K562 (cell line): ENCODE data around the gene LTBR. TPM values are rescaled to one million over a fixed set of nuclear protein-coding genes. Genes with fewer than 3 reads are reported as not detected.

Source experiments
- ATF3 ChIP-seq, 2 experiments: fragments of 450-650 bp in 1 of 2; sonication (generic) in 1 of 2; formaldehyde crosslinking in 1 of 2; IDR thresholded peaks in 1 of 2; conservative IDR thresholded peaks in 1 of 2; 2 replicates each; pipeline versions ENCODE4 v1.6.1 to v1.8.1; 2016 to 2023; ENCODE audit warnings: mild to moderate bottlenecking in 2 of 2, moderate library complexity in 2 of 2, inconsistent platforms in 1 of 2, missing genetic modification reagents in 1 of 2
- BRF2 ChIP-seq: IDR thresholded peaks from 3 replicates; pipeline ENCODE4 v1.6.1; 2011; ENCODE audit warnings: borderline replicate concordance, mild to moderate bottlenecking; ENCODE audit not compliant: insufficient read length, insufficient read depth
- CTCF ChIP-seq, 3 experiments: IDR thresholded peaks in 2 of 3; conservative IDR thresholded peaks in 1 of 3; 2 replicates each; pipeline ENCODE4 v1.5.1; 2011 to 2012; ENCODE audit warnings: low read length in 3 of 3, mild to moderate bottlenecking in 3 of 3, control low read depth in 2 of 3, improper control_type of control experiment in 1 of 3, inconsistent platforms in 1 of 3, low read depth in 1 of 3, mixed read lengths in 1 of 3, moderate library complexity in 1 of 3; ENCODE audit not compliant: insufficient read depth in 2 of 3
- ETV6 ChIP-seq, 3 experiments: fragments of 150-350 bp in 1 of 3; sonication (generic) in 1 of 3; formaldehyde crosslinking in 1 of 3; IDR thresholded peaks; 2 replicates each; pipeline versions ENCODE4 v1.6.1 to v1.8.0; 2014 to 2022; ENCODE audit warnings: borderline replicate concordance in 2 of 3, low read depth in 2 of 3, antibody characterized with exemption in 1 of 3, low read length in 1 of 3, mild to moderate bottlenecking in 1 of 3, missing genetic modification reagents in 1 of 3
- ID3 ChIP-seq, 2 experiments: fragments of 250-450 bp in 1 of 2; fragments of 450-650 bp in 1 of 2; sonication (Bioruptor Pico) in 1 of 2; IDR thresholded peaks; 2 replicates each; pipeline versions ENCODE4 v1.6.1 to v1.8.0; 2016 to 2021; ENCODE audit warnings: mild to moderate bottlenecking in 2 of 2, moderate library complexity in 2 of 2, missing compliant biosample characterization in 1 of 2, missing genetic modification characterization in 1 of 2
- KDM2B ChIP-seq: fragments of 250-450 bp; sonication (Bioruptor Pico); IDR thresholded peaks from 2 replicates; pipeline ENCODE4 v1.8.0; 2021; ENCODE audit warnings: mild to moderate bottlenecking, moderate library complexity
- LEF1 ChIP-seq: fragments of 450-650 bp; IDR thresholded peaks from 2 replicates; pipeline ENCODE4 v1.6.1; 2016; ENCODE audit warnings: mild to moderate bottlenecking
- NFRKB ChIP-seq: fragments of 450-650 bp; IDR thresholded peaks from 2 replicates; pipeline ENCODE4 v1.6.1; 2016; ENCODE audit warnings: low read depth
- NRF1 ChIP-seq, 2 experiments: fragments of 450-650 bp; IDR thresholded peaks in 1 of 2; conservative IDR thresholded peaks in 1 of 2; 2 replicates each; pipeline ENCODE4 v1.6.1; 2014; ENCODE audit warnings: mild to moderate bottlenecking in 2 of 2
- POLR3G ChIP-seq: IDR thresholded peaks from 2 replicates; pipeline ENCODE4 v1.6.1; 2011; ENCODE audit not compliant: insufficient read length, insufficient replicate concordance; ENCODE audit errors: extremely low read depth
- WHSC1 ChIP-seq: IDR thresholded peaks from one replicate; pipeline ENCODE4 v1.6.1; 2012; ENCODE audit warnings: low read length, control low read depth, inconsistent platforms
- ZNF224 ChIP-seq: sonication (generic); formaldehyde crosslinking; IDR thresholded peaks from 2 replicates; pipeline ENCODE4 v1.8.0; 2022; ENCODE audit warnings: mild to moderate bottlenecking, missing genetic modification reagents
- ZNF655 ChIP-seq: fragments of 250-450 bp; sonication (Bioruptor Pico); IDR thresholded peaks from 2 replicates; pipeline ENCODE4 v1.5.0; 2021
- ZNF764 ChIP-seq: fragments of 250-450 bp; sonication (Bioruptor Pico); IDR thresholded peaks from 2 replicates; pipeline ENCODE4 v1.4.0; 2020; ENCODE audit warnings: low read depth, mild to moderate bottlenecking, moderate library complexity
- polyA plus RNA-seq, 8 experiments: library from polyadenylated mRNA; depleted of rRNA in 4 of 8; stranded (reverse) in 5 of 8; unstranded in 3 of 8; fragments of >200 nt; fragmentation: Nextera tagmentation in 2 of 8; fragmentation: Illumina TruSeq in 1 of 8; extraction: Ambion mirVana in 2 of 8; extraction: Trizol in 1 of 8; gene quantifications; 2 replicates each; pipeline versions ENCODE4 v1.2.1 to v1.2.3, GENCODE V29; 2011 to 2014; ENCODE audit warnings: inconsistent platforms in 1 of 8, missing spikeins in 1 of 8
- total RNA-seq, 7 experiments: library from RNA; depleted of rRNA in 6 of 7; stranded (reverse); fragments of >200 nt in 6 of 7; fragmentation: Illumina TruSeq in 2 of 7; extraction: Trizol in 2 of 7; gene quantifications; 2 replicates each; pipeline versions ENCODE4 v1.2.1 to v1.2.3, GENCODE V29; 2011 to 2021; ENCODE audit warnings: low replicate concordance in 1 of 7

The LTBR gene
- total and polyA plus RNA-seq, 9 of the 15 experiments (the other 6 are each of a cell fraction or from before 2014, with no cell fraction given), result 0.96 to 69.0 (median 35.3) TPM

- TF ChIP-seq CTCF (IDR thresholded peaks at IDR 0.05 in 2 of 3, conservative IDR thresholded peaks at IDR 0.05 in 1 of 3; ENCODE audit: insufficient read depth in 2 of 3, low read depth in 1 of 3, low read length in 3 of 3) (no peak), BRF2 (no peak), POLR3G (no peak), ZNF224 (CRISPR knock-in tag) (no peak), ETV6 (IDR thresholded peaks at IDR 0.05; ENCODE audit: borderline replicate concordance in 1 of 2, low read depth in 2 of 2, low read length in 1 of 2) (peak in 1 of 2 experiments; percentile 37; a peak in 1 of 4 replicates), ETV6 (CRISPR knock-in tag; IDR thresholded peaks at IDR 0.05; ENCODE audit: borderline replicate concordance) (no peak), LEF1 (no peak; the same call in 1 of the 2 replicates), ID3 (CRISPR knock-in tag; IDR thresholded peaks at IDR 0.05) (no peak), ID3 (tag; IDR thresholded peaks at IDR 0.05) (0 out of 2 replicates have a peak, but pooled peaks have one; percentile 21), NRF1 (conservative IDR thresholded peaks at IDR 0.05 in 1 of 2, IDR thresholded peaks at IDR 0.05 in 1 of 2) (no peak), ZNF655 (no peak), NFRKB (peak; percentile 87; the same call in 1 of the 2 replicates), KDM2B (CRISPR knock-in tag) (no peak), ZNF764 (CRISPR knock-in tag) (no peak), WHSC1 (no peak), ATF3 (IDR thresholded peaks at IDR 0.05) (peak; percentile 74), ATF3 (CRISPR knock-in tag; conservative IDR thresholded peaks at IDR 0.05) (no peak)
These were observed 42.4 kb upstream of the LTBR start, which contains the start of gene TNFRSF1A (continued) for GRCh38 chr12:6341417-6342139.
